ENCODE measurements around the gene HTR1D.
A peak's percentile ranks its signal among the peaks of the same experiment; 100 is the strongest.

Gene HTR1D

DNA sequence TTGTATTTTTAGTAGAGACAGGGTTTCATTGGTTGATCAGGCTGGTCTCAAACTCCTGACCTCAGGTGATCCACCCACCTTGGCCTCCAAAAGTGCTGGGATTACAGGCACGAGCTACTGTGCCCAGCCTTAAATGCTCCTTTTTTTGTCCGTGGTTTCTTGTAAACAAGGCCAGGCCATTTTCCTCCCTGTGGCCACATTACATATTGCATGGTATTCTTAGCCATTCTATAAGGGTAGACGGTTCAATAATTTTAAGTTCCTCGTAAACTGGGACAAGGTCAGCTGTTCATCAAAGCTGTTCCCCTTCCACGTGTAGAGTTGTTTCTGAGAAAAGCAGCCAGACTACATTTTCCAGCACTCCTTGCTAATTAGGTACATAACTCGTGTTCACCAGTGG, 38.4 kb downstream of the HTR1D start:
- no peak for DNase-seq

DNA sequence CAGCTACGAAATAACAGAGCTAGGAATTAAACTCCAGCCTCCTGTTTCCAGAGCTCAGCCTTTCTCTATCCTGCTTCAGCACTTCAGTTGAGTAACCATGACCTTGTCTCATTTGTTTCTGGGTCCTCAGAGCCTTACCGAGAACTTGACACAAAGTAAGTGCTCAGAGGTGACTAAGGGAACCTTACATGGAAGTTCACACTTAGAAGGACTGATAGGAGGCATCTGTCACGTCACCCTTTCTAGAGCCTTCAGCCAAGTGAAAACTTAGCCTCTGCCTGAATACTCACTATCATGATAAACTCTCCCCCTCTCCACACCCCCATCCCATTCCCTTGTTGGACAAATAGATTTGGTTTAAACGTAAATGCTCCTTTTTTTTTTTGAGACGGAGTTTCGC, 38.9 kb downstream of the HTR1D start:
- DNase-seq = no peak

DNA sequence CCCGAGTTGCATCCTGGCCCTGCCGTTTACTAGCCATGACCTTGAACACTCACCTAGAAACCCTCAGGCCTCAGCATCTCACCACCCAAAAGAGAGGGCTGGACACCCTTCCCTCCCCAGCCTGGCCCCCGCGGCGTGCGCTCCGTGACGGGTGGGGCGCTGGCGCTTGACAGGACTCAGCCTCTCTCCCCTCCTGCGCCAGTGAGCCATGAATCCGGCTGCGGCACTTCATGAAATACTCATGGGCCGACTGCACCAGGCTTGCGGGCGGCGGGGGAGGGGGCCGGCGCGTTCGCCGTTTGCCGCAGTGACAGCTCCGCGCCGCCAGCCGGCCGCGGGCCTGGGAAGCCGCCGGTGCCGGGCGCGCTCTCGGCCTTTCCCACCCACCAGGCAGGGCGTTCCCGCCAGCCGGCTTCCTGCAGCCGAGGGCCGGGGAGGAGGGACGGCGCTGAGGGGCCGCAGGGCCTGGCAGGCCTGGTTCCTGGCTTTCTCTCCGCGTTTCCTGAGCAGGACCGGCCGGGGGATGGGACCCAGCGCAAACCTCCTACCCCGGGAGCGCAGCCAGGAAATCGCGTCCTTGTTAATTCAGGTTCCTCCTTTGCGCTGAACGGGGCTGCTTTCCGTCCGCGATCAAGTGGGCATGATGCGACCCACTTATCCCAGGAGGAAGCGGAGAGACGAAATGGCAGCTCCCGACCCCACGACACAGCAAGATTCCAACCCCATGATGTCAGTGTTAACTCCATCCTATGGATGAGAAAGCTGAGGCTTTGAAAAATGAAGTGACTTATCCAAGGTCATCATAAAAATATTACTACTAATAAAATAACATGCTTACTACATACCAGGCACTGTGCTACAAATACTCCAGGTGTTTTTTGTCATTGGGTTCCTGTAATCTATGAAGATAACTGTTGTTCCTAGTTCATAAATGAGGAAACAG, 39.6 kb downstream of the HTR1D start:
- DNase-seq = peak; percentile 23

DNA sequence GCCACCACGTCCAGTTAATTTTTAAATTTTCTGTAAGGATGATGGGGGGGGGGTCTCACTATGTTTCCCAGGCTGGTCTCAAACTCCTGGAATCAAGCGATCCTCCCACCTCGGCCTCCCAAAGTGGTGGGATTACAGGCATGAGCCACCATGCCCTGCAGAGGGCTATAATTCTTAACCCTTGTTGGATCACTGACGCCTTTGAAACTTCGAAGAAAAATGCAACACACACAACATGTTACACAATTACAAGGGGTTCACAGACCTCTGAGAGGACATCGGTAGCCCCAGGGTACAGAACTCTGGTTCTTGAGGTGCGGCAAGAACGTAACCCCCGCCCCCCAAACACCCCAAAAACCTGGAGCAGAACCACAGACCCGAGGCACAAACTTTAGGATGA, 40.3 kb downstream of the HTR1D start:
- DNase-seq = no peak

DNA sequence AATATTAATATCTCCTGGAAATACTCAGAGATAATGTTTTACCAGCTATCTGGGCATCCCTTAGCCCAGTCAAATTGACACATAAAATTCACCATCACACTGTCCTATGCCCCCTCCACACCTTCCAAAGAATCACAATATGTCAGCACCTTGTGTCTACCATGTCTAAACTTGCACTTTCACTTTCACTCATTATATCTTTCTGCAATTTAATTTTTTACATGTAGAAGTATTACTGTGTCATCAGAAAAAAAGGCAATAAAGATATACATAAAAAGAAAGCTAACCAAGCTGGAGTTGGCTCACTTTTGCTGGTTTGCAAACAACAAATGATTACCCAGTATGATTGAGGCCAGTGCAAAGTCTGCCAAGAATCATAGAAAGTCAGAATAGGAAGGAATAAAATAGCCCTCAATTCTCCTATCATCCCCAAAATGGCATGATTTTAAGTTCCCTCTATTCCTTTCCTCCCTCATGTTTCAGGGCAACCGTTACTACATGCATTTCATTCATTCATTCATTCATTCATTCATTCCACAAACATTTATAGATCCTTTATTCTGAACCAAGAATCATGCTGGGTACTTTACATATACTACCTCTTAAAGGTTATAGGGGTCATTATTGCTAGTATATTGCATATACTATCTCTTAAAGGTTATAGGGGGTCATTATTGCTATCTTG, 42.7 kb downstream of the HTR1D start:
- no peak for DNase-seq

DNA sequence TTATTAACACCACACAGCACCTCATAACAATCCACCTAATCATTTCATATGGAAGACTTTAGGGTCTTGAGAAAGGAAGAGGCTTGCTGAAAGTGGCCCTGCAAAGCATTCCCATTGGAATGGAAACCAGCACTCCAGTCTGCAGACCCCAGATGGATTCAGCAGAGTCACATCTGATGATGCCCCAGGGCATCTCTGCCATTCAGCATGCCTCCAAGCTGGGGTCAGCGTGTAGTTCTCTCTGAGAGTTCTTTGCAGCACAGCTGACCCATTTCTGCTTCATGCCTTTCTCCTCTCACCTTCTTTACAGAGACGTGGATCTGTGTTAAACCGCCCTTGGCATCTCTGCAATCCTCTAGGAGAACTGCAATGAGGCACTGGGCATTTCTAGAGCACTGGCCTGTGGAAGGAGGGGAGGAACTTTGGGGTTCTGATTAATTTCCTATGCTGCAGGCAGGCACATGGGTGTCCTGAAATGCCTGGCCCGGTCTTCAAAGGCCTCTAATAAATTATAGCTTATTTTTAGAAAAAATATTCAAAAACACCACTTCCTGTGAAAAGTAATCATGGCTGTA, 46.0 kb downstream of the HTR1D start:
- no peak for DNase-seq

DNA sequence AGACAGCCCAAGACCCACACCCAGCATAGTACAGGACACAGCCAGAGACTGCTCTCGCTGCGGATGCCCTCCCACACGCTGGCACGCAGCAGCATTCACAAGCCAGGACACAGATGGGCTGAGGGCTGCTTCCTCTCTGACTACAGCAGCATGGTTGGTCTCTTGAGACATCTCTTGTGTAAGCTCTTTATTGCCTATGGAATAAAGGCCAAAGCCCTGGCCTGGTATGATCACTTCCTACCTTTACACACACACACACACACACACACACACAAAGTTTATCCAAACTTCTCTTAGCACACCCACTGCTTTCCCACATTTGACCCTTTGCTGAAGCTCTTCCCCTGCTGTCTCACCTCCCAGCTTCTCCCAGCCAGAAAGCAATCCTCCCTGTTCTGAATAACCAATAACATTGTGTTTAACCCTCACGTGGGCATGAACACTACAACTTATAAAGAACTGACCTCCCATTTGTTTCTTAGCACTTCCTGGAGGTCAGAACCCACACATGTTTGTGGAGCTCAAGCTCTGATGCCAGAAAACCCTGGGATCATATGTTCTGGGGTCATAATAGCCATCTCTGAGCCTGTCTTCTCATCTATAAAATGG, 47.5 kb downstream of the HTR1D start:
- DNase-seq = no peak

DNA sequence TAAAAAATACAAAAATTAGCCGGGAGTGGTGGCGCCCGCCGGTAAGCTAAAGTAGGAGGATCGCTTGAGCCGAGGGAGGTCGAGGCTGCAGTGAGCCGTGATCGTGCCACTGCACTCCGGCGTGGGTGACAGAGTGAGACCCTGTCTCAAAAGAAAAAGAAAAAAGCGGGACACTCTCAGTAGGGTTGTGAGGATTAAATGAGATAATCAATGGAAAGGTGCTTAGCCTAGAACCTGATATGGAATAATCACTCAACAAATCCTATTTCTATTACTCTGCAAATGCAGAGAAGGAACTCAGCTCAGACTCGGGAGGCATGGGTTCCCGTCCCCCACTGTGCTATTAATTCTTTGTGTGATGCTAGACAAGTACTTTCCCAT, 48.1 kb downstream of the HTR1D start:
- no peak for DNase-seq

DNA sequence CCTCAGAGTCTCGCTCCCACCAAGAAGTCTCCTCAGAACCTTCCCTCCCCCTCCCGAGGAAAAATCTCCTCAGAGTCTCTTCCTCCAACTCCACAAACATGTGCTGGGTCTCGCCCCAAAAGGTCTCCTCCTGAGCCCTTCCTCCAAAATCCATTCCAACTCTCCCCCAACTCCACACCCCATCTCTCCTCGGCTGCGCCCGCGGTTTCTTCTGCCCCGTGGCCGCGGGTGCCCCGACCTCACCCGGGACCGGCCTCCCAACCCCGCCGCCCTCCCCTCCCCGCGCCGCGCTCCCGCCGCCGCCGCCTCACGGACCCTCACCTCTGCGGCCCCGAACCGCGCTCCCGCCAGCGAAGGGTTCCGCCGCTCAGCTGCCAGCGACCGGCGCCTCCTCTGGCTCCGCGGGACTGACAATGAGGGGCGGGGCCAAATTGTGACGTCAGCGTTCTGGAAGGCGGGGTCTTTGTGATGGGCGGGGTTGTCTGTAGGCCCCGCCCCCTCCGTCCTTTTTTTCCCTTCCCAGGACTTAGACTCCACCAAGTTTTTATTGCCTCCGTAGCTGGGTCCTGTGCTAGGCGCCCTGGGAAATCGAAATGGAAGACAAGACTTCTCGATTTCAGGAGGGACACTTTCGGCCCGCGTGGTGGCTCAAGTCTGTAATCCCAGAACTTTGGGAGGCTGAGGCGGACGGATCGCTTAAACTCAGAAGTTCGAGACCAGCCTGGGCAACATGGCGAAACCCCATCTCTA, 48.7 kb downstream of the HTR1D start, which contains the start of gene LUZP1:
LUZP1 (minus strand) TSS at position 412 of the 750 bp plus-strand sequence.
- peak; percentile 92 for DNase-seq

DNA sequence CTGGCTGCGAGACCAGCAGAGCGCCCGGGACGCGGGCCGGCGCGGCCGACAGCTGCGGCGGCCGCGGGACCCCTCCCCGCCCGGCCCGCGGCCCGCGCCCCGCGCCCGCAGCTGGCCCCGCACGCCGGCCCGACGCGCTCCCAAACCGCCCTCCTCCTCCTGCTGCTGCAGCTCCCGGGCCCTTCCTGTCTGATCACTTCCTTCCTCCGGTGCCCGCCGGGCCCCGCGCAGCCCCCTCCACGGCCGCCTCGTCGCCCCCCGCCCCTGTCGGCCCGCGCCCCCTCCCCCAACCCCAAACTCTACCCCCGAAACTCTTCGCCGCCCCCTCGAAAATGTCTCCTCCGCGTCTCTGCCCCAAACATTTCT, 49.2 kb downstream of the HTR1D start:
- DNase-seq = no peak

DNA sequence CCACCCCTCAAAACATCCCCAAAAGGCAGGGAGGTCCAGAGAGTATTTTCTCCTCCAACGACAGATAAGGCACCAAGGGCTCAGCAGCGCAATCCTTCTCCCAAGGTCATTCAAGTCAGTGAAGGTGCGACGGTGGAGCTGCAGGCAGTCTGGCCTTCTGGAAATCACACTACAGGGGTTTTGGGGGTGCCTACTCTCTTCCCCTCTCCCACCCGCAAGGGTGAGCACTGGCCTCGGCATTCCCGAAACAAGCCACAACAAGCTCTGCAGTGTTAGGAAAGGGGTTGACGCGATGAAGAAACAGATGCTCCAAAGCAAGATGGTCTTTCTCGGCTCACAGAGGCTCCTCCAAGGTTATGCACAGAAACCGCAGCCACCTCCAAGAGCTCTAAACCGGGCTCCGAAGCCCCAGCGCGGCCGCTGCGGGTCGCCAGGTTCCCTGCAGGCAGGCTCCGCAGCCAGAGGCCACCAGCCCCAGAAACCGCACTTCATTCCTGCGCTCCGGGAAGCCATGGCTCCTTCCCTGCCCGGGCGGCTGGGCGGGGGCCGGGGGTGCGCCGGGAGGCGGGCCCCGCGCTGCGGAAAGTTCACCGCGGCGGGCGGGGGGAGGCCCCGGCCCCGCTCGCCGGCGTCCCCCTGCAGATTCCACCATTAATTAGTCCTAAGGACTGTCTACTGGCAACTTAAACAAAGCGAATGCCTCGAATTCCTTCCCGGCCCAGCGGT, 49.8 kb downstream of the HTR1D start:
- no peak for DNase-seq

DNA sequence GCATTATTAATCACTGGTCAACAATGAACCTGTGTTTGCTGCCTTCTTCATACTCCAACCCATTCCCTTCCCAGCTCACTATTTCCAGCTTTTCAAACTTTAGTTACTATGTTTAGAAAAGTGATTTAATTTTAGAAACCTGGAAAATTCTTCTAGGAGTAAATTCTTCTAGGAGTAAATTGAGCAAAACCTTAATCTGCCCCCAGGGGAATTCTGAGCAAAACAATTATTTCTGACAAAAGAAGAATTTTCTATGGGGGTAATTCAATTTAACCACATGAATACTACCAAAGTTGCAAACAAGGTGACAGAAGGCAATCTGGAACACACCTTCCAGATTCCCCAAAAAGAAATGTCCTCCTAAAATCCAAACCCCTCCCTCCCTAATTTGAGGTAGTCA, 50.4 kb downstream of the HTR1D start:
- no peak for DNase-seq

DNA sequence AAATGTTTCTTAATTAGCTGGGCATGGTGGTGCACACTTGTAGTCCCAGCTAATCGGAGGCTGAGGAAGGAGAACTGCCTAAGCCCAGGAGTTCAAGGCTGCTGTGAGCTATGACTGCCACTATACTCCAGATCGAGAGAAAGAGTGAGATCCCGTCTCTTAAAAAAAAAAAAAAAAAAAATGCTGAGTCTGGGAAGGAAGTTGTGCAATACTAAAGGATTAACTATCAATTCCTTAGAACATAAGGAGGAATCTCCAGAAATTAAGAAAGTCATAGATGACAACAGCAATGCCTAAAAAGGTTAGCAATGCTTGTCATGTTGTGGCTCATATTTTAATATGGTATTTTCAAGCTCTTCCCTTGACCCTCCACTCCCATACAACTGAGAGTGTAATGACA, 53.9 kb downstream of the HTR1D start:
- no peak for DNase-seq

DNA sequence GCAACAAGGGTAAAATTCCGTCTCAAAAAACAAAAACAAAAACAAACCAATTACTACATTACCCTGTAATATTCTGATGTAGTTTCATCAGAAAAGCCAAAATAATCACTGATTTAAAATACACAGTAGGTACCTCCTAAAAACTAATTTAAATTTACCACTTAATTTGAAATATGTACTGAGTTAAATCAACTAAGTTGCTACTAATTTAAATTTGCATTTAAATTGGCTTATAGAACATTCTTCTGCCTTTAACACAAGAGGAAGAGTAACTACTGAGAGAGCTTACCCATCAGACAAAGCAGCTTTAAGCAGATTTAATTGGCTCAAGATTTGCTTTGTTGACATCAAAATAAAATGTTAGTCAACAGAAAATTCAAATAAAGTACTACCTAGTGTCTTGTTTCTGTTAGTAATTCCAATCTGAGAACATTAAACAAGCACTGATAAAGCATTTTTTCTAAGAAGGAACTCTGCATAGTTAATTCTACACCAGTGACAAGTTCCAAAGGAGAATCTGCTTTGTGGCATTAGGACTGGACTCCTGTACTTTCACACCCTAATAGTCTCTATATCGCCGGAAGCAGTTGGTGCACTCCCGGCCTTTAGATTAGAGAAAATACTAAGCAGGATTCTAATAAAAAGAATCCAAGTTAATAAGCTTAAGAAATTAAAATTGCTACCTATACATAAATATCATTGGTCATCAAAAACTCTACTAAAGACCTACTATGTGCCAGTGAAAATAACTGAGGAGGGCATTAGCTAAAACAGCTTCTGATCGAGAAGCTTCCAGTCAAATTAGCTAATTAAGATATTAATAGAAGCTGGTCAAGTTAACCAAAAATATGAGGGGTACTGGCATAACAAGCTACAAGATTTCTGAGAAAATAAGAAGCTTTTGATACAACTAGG, 57.1 kb downstream of the HTR1D start:
- DNase-seq = no peak

DNA sequence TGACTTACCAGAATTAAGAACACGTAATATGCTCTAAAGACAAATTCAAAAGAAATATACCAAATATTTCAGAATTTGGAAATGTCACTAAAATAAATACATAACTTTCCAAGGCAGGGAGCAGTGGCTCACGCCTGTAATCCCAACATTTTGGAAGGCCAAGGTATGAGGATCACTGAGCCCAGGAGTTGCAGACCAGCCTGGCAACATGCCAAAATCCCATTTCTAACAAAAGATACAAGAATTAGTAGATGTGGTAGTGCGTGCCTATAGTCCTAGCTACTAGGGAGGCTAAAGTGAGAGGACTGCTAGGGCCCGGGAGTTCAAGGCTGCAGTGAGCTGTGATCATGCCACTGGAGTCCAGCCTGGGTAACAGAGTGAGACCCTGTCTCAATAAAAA, 60.4 kb downstream of the HTR1D start:
- no peak for DNase-seq

DNA sequence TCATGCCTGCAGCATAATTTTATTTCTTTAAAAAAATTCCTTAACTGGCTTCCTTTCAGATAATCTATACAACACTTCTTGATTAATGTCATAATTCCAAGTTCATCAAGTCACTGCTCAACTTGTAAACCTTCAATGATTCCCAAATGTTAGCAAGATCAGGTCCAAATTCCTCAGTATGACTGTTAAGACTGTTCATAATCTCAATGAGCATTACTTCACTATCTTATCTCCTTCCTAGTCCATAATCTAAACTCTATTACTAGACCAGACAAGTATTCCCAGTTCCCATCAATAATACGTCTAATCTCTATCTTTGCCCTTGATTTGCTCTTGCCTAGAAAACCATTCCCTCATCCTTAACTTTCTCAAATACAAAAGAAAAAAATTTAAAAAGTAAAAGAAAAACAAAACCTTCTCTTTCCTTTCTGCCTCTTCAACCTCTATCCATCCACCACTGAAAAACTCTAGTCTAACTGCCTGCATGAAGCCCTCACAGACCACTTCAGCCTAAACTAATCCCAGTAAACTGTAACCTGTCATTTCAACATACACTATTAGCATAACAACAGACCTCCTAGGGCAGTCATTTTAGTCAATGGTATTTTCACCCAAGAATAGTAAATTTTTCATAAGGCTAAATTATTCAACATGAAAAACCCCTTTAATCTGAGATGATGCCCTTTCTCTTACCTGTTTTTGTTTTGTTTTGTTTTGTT, 64.2 kb downstream of the HTR1D start:
- no peak for DNase-seq

DNA sequence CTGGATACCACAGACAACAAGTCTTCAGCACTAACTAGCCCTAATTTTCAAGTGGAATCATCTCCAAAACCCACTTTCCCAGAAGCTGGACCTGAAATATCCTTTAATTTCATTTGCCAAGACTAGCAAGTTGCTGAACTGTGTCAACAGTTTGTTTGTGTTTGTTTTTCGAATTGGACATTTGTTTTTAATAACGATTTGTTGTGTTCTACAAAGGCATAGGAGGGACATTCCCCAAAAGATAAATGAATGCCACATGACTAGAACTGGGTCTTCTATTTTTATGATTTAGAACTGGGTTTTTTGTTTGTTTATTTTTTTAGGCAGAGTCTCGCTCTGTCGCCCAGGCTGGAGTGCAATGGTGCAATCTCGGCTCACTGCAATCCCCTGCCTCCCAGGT, 66.6 kb downstream of the HTR1D start:
- DNase-seq = no peak

DNA sequence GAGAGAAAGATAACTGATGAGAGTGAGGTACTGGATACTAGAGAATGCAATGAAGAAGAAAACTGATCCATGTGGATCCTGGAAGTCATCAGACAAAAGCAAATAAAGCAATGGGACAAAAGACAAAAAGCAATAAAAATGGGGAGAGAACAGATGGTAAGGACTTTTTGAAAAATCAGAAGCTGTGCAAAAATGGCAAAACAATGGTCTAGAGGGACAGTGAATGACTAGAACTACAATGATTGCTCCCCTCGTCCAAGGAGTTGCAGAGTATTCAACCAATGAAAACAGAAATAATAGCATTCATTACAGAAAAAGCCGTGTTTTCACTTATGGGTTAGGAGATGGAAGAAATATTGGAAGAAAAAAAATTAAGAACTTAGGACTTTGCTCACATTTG, 67.2 kb downstream of the HTR1D start:
- no peak for DNase-seq

DNA sequence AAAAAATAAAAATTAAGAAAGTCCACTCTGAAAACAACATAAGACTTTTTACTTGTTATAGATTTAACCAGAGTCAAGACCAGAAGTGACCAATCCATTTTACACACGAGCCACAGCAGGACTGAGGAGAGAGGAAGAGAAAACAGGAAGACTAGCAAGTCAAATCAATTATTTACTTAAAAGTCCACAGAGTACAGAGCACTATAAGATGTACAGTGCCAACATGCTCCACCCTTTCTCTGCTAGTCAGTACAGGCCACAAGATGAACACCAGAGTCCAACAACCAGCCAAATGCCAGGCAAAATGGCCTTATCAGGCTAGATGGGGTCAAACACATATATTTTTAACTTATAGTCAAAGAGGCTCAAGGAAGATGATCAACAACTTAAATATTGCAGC, 68.2 kb downstream of the HTR1D start:
- no peak for DNase-seq

DNA sequence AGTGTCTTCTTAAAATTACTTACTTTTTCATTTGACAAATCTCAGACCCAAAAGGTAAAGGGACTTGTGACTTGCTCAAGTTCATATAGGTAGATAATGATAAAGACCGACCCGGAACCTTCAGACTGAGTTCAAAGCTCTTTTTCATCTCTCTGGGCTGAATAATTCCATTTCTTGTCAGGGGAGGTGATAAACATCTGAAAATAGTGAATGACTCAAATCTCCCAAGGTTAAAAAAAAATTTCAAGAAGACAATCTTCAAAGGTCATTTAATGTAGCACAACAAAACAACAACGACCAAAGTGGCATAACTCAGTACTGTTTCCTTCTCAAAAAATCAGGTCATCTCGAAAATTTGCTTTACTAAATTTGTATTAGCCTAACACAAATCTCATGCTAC, 69.2 kb downstream of the HTR1D start:
- DNase-seq = no peak

Data from activated T-cell treated with anti-CD3 and anti-CD28 coated beads for 4 hours (primary cell).